GM12874 (cell line): ENCODE data around the gene C2CD2L.

ENCODE experiments used
- TF ChIP-seq, protein P1 (sequence below): IDR thresholded peaks from 2 replicates; pipeline ENCODE4 v1.5.1; 2011; ENCODE audit warnings: low read depth, mild to moderate bottlenecking, control low read depth, low read length, moderate library complexity; ENCODE audit not compliant: insufficient read depth

The C2CD2L gene

DNA sequence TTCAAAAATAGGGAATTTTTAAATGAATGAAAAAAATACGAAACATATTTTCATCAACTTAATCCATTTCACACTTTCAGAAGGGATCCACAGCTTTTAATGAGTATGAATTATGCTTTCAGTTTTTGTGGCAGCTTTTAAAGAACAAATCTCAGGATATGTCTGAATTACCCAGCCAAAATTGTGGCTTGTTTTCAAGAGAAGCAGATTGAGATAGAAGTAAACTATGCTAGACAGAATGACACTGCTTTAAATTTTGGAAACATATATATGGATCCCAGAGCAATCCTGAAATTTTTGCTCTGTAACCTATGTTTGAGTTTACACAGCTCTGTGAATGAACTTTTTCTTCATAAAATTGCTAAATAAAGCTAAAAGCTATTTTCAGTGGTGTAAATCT, 11.8 kb downstream of the C2CD2L start:
- TF ChIP-seq, protein P1, sequence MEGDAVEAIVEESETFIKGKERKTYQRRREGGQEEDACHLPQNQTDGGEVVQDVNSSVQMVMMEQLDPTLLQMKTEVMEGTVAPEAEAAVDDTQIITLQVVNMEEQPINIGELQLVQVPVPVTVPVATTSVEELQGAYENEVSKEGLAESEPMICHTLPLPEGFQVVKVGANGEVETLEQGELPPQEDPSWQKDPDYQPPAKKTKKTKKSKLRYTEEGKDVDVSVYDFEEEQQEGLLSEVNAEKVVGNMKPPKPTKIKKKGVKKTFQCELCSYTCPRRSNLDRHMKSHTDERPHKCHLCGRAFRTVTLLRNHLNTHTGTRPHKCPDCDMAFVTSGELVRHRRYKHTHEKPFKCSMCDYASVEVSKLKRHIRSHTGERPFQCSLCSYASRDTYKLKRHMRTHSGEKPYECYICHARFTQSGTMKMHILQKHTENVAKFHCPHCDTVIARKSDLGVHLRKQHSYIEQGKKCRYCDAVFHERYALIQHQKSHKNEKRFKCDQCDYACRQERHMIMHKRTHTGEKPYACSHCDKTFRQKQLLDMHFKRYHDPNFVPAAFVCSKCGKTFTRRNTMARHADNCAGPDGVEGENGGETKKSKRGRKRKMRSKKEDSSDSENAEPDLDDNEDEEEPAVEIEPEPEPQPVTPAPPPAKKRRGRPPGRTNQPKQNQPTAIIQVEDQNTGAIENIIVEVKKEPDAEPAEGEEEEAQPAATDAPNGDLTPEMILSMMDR, result no peak

- TF ChIP-seq, protein P1, result no peak
These were observed 13.5 kb downstream of the C2CD2L start for GRCh38 chr11:119120639-119121007.

GRCh38 chr11:119121008-119121810, 14.1 kb downstream of the C2CD2L start, which contains the start of gene HINFP:
HINFP (plus strand) TSS chr11:119121580; CDS start chr11:119126945, 5,365 bp downstream.
- TF ChIP-seq, protein P1, result no peak

DNA sequence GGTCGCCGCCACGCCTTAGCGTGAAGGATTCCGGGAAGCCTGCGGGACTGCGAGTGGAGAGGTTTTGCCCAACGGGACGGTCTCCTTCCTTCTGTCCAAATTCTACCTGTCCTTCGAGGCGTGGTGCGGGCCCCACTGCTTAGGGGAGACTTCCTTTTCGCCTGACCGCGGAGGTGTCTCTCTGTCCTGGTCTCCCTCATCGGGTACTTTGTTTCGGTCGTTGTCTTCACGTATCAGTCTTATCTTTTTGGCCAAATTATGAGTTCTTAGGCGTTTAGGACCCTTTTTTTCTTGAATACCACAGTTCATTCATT, 14.6 kb downstream of the C2CD2L start:
- TF ChIP-seq, protein P1, result no peak

DNA sequence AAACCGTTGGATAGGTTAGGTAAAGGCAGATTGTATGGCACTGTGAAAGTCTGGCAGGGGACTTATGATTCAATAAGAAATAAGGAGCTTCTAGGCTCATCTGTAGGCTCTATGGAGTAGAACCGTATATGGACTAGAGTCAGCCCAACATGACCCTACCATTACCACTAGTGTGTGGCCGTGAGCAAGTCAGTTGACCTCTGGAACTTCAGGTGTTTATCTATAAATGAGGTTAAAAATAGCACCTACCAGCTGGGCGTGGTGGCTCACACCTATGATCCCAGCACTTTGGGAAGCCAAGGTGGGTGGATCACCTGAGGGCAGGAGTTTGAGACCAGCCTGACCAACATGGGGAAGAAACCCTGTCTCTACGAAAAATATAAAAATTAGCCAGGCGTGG, 18.7 kb downstream of the C2CD2L start:
- TF ChIP-seq, protein P1, result no peak

GRCh38 chr11:119126675-119127268, 19.6 kb downstream of the C2CD2L start:
- TF ChIP-seq, protein P1, result no peak

GRCh38 chr11:119130662-119131061, 23.5 kb downstream of the C2CD2L start:
- TF ChIP-seq, protein P1, result no peak
